GM12873 (cell line): ENCODE measurements around the gene LMO7.

ENCODE experiments used
- CTCF ChIP-seq: IDR thresholded peaks from 2 replicates; pipeline ENCODE4 v1.5.1; 2012; ENCODE audit warnings: low read depth, mild to moderate bottlenecking, moderate library complexity, low read length, control low read depth; ENCODE audit not compliant: insufficient read depth; ENCODE audit errors: missing control alignments

LMO7 gene

GRCh38 chr13:75744127-75744526 is 108.0 kb downstream of the LMO7 start:
- no peak for TF ChIP-seq CTCF

- no peak for TF ChIP-seq CTCF
Observed at GRCh38 chr13:75745387-75745786, 109.3 kb downstream of the LMO7 start.

GRCh38 chr13:75748874-75749273 is 112.7 kb downstream of the LMO7 start:
- no peak for TF ChIP-seq CTCF

GRCh38 chr13:75749407-75749806 is 113.3 kb downstream of the LMO7 start:
- TF ChIP-seq CTCF = no peak

DNA sequence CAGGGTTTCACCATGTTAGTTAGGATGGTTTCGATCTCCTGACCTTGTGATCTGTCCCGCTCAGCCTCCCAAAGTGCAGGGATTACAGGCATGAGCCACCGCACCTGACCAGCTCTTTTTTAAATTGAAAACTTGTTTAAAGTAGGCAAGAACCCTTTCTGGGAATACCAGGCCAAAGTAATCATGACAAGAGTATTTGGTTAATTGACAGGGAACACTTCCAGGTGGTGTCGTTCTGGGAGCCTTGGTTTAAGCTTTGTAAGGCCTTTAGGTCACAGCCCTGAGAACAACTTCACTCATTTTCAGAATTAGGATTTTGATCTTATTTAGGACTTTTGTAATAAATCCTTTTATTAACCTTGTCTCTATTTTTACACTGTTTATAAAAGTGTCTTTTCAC is 115.2 kb downstream of the LMO7 start:
- TF ChIP-seq CTCF = no peak

GRCh38 chr13:75752826-75753225 is 116.7 kb downstream of the LMO7 start:
- no peak for TF ChIP-seq CTCF

DNA sequence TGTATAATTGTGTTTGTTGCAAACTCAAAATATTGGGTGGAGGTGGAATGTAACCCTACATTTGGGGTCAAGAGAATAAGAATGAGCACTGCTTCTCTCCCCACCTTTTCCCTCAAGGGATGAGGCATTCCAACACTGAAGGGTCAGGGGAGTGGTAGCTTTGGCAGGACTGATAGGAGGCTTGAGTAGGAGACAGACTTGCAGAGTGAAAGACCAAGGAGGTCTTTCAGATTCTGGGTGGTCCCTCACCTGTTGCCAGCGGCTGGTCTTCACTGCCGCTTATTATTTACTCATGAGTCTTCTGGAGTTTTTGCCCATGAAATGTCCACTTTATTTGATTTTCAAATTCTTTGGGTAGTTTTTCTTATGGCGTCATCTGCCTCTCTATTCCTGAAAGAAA is 118.8 kb downstream of the LMO7 start:
- no peak for TF ChIP-seq CTCF
